Measurements from ENCODE around the gene CLN6. TPM values are rescaled to one million over a fixed set of nuclear protein-coding genes. Genes with fewer than 3 reads are reported as not detected.

Gene CLN6
- total RNA-seq (ENCODE audit: unreplicated experiment), result 26.1 TPM
- long read RNA-seq, partial matches to known transcripts, result 0 of 4 reads
- long read RNA-seq, other reads (novel, unspliced or antisense), result 0 of 4 reads

DNA sequence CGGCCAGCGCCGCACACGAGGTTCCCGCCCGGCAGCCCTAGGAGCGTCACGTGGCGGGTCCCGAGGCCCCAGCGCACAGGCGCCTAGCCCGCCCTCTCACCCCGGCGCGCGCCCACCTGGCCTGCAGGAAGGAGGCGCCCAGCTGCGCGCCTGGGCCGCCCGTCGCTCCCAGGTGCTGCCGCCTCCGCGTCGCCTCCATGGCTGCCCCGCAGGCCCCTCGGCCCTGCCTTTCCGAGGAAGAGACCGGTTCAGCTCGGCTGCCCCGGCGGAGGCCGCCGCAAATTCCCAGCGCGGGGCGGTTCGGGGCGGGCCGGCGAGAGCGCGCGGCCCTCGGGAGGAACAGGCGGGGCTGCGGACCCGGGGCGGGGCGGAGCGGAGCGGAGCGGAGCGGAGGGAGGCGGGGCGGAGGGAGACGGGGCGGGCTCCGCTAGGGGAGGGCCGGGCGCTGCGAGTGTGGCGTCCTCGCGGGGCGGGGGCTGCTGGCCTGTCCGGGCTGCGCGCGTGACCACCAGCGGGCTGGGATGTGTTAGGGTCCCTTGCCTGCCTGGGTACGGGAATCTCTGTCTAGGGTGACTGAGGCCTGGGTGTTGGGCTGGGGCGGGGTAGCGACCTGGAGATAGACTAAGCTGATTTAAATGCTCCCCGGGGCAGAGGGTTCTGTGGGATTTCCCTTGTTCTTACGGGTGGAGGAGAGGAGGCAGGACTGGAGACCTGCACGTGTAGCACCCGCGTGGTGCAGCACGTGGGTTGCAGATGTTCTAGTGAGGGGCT, at the start of gene CLN6:
Gene CLN6, minus strand, starts transcription at position 343 of the 771 bp plus-strand sequence. Its CDS starts 144 bp downstream, at position 199.
- H3K27me3 Mint-ChIP-seq (ENCODE audit: unreplicated experiment), result peaks cover 7% of the 10 kb centered on the region
- H3K9me3 Mint-ChIP-seq (ENCODE audit: unreplicated experiment), result peaks cover 6% of the 10 kb centered on the region
- TF ChIP-seq, protein P1, sequence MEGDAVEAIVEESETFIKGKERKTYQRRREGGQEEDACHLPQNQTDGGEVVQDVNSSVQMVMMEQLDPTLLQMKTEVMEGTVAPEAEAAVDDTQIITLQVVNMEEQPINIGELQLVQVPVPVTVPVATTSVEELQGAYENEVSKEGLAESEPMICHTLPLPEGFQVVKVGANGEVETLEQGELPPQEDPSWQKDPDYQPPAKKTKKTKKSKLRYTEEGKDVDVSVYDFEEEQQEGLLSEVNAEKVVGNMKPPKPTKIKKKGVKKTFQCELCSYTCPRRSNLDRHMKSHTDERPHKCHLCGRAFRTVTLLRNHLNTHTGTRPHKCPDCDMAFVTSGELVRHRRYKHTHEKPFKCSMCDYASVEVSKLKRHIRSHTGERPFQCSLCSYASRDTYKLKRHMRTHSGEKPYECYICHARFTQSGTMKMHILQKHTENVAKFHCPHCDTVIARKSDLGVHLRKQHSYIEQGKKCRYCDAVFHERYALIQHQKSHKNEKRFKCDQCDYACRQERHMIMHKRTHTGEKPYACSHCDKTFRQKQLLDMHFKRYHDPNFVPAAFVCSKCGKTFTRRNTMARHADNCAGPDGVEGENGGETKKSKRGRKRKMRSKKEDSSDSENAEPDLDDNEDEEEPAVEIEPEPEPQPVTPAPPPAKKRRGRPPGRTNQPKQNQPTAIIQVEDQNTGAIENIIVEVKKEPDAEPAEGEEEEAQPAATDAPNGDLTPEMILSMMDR (IDR thresholded peaks at IDR 0.05; ENCODE audit: partially characterized antibody, unreplicated experiment), result no peak
- peak; percentile 84 for DNase-seq
- peaks cover 14% of the 10 kb centered on the region for H3K4me1 Mint-ChIP-seq (ENCODE audit: low read depth, unreplicated experiment)
- peak within 1 kb of the TSS; percentile 87 for H3K27ac Mint-ChIP-seq (ENCODE audit: unreplicated experiment)
- no peaks in the 10 kb centered on the region for H3K36me3 Mint-ChIP-seq (ENCODE audit: unreplicated experiment)
- H3K4me3 Mint-ChIP-seq (ENCODE audit: unreplicated experiment), result peak within 1 kb of the TSS; percentile 90

DNA sequence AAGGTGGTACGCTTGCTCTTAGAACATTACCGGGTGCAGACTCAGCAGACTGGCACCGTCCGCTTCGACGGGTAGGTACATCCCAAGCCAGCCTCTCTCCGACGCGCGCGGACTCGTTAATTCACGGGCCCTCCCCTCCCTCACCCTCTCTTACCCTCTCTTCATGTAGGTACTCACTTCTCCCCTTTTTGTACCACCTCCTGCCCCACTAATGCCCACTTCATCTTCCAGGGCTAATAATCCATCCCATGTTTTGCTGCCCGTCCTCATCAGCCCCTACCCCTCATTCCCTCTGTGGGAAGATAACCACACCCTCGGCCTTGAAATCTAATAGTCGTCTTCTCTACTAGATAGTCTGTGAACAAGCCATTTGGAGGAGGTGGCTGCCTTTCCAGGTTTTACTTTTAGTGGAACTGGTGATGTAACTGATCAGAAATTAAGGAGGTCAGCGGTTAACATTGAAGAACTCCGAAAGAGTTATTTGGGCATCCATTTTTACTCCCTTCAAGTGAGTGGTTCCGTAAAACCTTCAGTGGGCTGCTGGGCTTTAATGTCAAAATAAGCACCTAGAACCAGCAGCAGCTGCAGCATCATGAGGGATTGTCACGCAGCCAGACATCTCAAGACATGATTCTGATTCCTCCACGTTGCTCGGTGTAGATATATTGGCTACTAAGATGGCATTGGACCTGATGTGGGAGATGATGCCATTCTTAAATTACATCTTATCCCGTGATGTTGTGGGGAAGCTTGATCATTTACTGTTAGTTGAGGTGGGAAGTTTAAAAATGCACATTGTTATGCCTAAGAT, 49.3 kb upstream of the CLN6 start:
- H3K27ac Mint-ChIP-seq (ENCODE audit: unreplicated experiment), result peak overlapping the region; percentile 85
- H3K36me3 Mint-ChIP-seq (ENCODE audit: unreplicated experiment), result no peaks in the 10 kb centered on the region
- peaks cover 23% of the 10 kb centered on the region for H3K4me1 Mint-ChIP-seq (ENCODE audit: low read depth, unreplicated experiment)
- H3K4me3 Mint-ChIP-seq (ENCODE audit: unreplicated experiment), result peak overlapping the region; percentile 89
- peaks cover 11% of the 10 kb centered on the region for H3K9me3 Mint-ChIP-seq (ENCODE audit: unreplicated experiment)
- peak; percentile 29 for DNase-seq
- peaks cover 9% of the 10 kb centered on the region for H3K27me3 Mint-ChIP-seq (ENCODE audit: unreplicated experiment)
- TF ChIP-seq, protein P1 (IDR thresholded peaks at IDR 0.05; ENCODE audit: partially characterized antibody, unreplicated experiment), result no peak

DNA sequence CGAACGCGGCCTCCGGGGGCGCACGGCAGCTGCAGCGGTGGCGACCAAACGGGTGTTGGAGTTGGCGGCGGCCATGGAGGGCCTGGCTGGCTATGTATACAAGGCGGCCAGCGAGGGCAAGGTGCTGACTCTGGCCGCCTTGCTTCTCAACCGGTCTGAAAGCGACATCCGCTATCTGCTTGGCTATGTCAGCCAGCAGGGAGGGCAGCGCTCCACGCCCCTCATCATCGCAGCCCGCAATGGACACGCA, 48.7 kb upstream of the CLN6 start:
- H3K36me3 Mint-ChIP-seq (ENCODE audit: unreplicated experiment), result peaks cover 2% of the 10 kb centered on the region
- TF ChIP-seq, protein P1 (IDR thresholded peaks at IDR 0.05; ENCODE audit: partially characterized antibody, unreplicated experiment), result peak; percentile 40
- H3K9me3 Mint-ChIP-seq (ENCODE audit: unreplicated experiment), result peaks cover 11% of the 10 kb centered on the region
- H3K27me3 Mint-ChIP-seq (ENCODE audit: unreplicated experiment), result peaks cover 9% of the 10 kb centered on the region
- no peak for DNase-seq
- H3K4me3 Mint-ChIP-seq (ENCODE audit: unreplicated experiment), result peak overlapping the region; percentile 89
- H3K27ac Mint-ChIP-seq (ENCODE audit: unreplicated experiment), result peak overlapping the region; percentile 85
- peaks cover 23% of the 10 kb centered on the region for H3K4me1 Mint-ChIP-seq (ENCODE audit: low read depth, unreplicated experiment)

DNA sequence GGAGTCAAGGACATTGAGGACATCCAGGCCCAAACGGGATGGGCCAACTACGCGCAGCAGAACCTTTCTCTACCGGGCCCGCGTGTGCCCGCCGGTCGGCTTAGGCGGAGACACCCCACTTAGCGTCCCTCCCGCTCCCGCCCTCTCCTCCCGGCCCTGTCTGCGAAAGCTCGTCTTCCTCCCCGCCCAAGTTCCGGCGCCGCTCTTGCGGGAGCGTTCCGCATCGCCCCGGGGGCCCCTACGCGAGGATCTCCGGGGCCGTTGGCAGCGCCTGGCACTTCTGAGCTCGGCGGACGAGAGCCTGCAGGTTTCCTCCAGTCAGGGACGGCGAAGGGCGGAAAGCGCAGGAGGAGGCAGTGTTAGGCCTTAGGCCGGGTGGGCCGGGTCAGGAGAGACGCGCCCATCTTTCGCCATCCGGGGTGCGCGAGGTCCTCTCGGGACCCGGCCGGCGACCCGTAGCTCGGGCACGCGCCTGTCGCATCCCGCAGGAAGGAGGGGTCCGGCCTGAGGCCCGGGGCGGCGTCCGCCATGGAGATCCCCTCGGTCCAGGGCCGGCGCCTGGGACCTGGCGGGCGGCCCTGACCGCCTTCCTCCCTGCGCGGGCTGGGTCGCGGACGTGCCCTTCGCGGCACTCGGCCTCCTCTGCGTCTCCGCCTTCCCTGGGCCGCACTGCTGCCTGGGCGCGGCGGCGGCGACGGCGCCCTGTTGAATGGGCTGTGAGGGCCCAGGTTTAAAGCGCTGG, 48.2 kb upstream of the CLN6 start, which contains the start of gene FEM1B:
Gene FEM1B, plus strand, starts transcription at position 143 of the 742 bp plus-strand sequence. CDS start 673 bp downstream, outside the sequence.
- DNase-seq, result peak; percentile 86
- Mint-ChIP-seq H3K9me3 (ENCODE audit: unreplicated experiment) (peaks cover 11% of the 10 kb centered on the region), H3K36me3 (ENCODE audit: unreplicated experiment) (peaks cover 5% of the 10 kb centered on the region), H3K4me3 (ENCODE audit: unreplicated experiment) (peak within 1 kb of the TSS; percentile 94), H3K4me1 (ENCODE audit: low read depth, unreplicated experiment) (peaks cover 23% of the 10 kb centered on the region), H3K27me3 (ENCODE audit: unreplicated experiment) (peaks cover 10% of the 10 kb centered on the region), H3K27ac (ENCODE audit: unreplicated experiment) (peak within 1 kb of the TSS; percentile 99)
- TF ChIP-seq, protein P1 (IDR thresholded peaks at IDR 0.05; ENCODE audit: partially characterized antibody, unreplicated experiment), result no peak
